Measurements from ENCODE around the gene CHCHD4. TPM values are rescaled to one million over a fixed set of nuclear protein-coding genes. Genes with fewer than 3 reads are reported as not detected.

Gene CHCHD4
- total and polyA plus RNA-seq, 2 donors from 2014 or later = 12.8 to 33.6 TPM

- Histone ChIP-seq H3K9ac (ENCODE audit: low read length in 3 of 3) (no peak overlapping the region), H3K4me1 (ENCODE audit: control insufficient read depth in 2 of 3, insufficient read depth in 2 of 3, low read depth in 1 of 3, low read length in 3 of 3) (no peaks in the 10 kb centered on the region), H3K27ac (ENCODE audit: low read depth in 2 of 2, low read length in 2 of 2) (no peak overlapping the region), H3K27me3 (ENCODE audit: control insufficient read depth, insufficient read depth, low read length) (no peaks in the 10 kb centered on the region), H3K36me3 (ENCODE audit: control insufficient read depth in 2 of 3, insufficient read depth in 3 of 3, low read length in 3 of 3) (peaks cover 13 to 78% (median 69%) of the 10 kb centered on the region in 3 donors), H3K9me3 (ENCODE audit: control insufficient read depth in 2 of 3, insufficient read depth in 1 of 3, low read length in 3 of 3) (peaks cover 0 to 6% (median 0%) of the 10 kb centered on the region in 3 donors), H3K4me3 (ENCODE audit: low read length in 3 of 3) (no peak overlapping the region)
- TF ChIP-seq CTCF (IDR thresholded peaks at IDR 0.05; ENCODE audit: borderline replicate concordance, extremely low read depth, insufficient read depth) = no peak
- intact Hi-C loops (cut with DNase I) = no loop called here
- no peak for FAIRE-seq
- no peak for DNase-seq
Observed at GRCh38 chr3:14157951-14158350, 33.3 kb upstream of the CHCHD4 start.

- H3K4me1 ChIP-seq (ENCODE audit: control insufficient read depth in 2 of 3, insufficient read depth in 2 of 3, low read depth in 1 of 3, low read length in 3 of 3) = no peaks in the 10 kb centered on the region
- FAIRE-seq (no peak), DNase-seq (no peak)
- no peak overlapping the region for H3K4me3 ChIP-seq (ENCODE audit: low read length in 3 of 3)
- H3K9me3 ChIP-seq (ENCODE audit: control insufficient read depth in 2 of 3, insufficient read depth in 1 of 3, low read length in 3 of 3) = peaks cover 0 to 5% (median 0%) of the 10 kb centered on the region in 3 donors
- intact Hi-C loops (cut with DNase I) = no loop called here
- H3K36me3 ChIP-seq (ENCODE audit: control insufficient read depth in 2 of 3, insufficient read depth in 3 of 3, low read length in 3 of 3) = peaks cover 13 to 78% (median 68%) of the 10 kb centered on the region in 3 donors
- no peak for TF ChIP-seq CTCF (IDR thresholded peaks at IDR 0.05; ENCODE audit: borderline replicate concordance, extremely low read depth, insufficient read depth)
- no peaks in the 10 kb centered on the region for H3K27me3 ChIP-seq (ENCODE audit: control insufficient read depth, insufficient read depth, low read length)
- no peak overlapping the region for H3K27ac ChIP-seq (ENCODE audit: low read depth in 2 of 2, low read length in 2 of 2)
- no peak overlapping the region for H3K9ac ChIP-seq (ENCODE audit: low read length in 3 of 3)
Observed at GRCh38 chr3:14156843-14157561, 32.3 kb upstream of the CHCHD4 start.

GRCh38 chr3:14156201-14156600 lies 31.5 kb upstream of the CHCHD4 start:
- H3K9me3 ChIP-seq (ENCODE audit: control insufficient read depth in 2 of 3, insufficient read depth in 1 of 3, low read length in 3 of 3) = no peaks in the 10 kb centered on the region
- intact Hi-C loops (cut with DNase I) = no loop called here
- no peak for TF ChIP-seq CTCF (IDR thresholded peaks at IDR 0.05; ENCODE audit: borderline replicate concordance, extremely low read depth, insufficient read depth)
- H3K36me3 ChIP-seq (ENCODE audit: control insufficient read depth in 2 of 3, insufficient read depth in 3 of 3, low read length in 3 of 3) = peaks cover 11 to 80% (median 71%) of the 10 kb centered on the region in 3 donors
- no peak overlapping the region for H3K9ac ChIP-seq (ENCODE audit: low read length in 3 of 3)
- no peaks in the 10 kb centered on the region for H3K4me1 ChIP-seq (ENCODE audit: control insufficient read depth in 2 of 3, insufficient read depth in 2 of 3, low read depth in 1 of 3, low read length in 3 of 3)
- FAIRE-seq (no peak), DNase-seq (no peak)
- H3K27me3 ChIP-seq (ENCODE audit: control insufficient read depth, insufficient read depth, low read length) = no peaks in the 10 kb centered on the region
- no peak overlapping the region for H3K27ac ChIP-seq (ENCODE audit: low read depth in 2 of 2, low read length in 2 of 2)
- no peak overlapping the region for H3K4me3 ChIP-seq (ENCODE audit: low read length in 3 of 3)

All from kidney (tissue), 14 donors.